Stimulated activated naive CD4-positive, alpha-beta T cell treated with Interleukin-2 at 50 U/mL for 16 hours (primary cell): Measurements from ENCODE around the gene FPR3.

Experiments
- DNase-seq: peaks from one replicate; lab custom pipeline; 2025; lab: John Stamatoyannopoulos, UW

The FPR3 gene

GRCh38 chr19:51807111-51807701, 12.2 kb downstream of the FPR3 start:
- DNase-seq, result no peak

- no peak for DNase-seq
Observed at GRCh38 chr19:51807925-51808324, 13.0 kb downstream of the FPR3 start.

- no peak for DNase-seq
Observed at GRCh38 chr19:51808333-51808986, 13.5 kb downstream of the FPR3 start.

DNA sequence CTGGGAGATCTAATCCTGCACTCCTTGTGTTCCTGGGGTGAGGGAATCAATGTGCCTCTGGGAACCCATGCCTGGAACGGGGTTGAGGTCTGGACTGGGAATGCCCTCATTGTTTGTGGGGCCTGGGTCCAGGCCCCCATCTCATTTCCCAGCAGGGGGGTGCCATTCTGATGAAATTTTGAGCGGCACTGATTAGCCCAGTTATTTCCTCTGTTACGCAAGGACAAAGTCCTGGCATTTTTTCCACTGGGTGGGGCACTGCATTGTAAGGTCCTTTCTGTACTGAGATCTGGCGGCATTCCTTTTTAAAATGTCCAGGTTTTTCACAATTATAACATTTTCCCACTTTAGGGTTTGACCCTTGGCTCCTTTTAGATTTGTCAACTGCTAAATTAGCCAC, 14.8 kb downstream of the FPR3 start:
- DNase-seq, result no peak

- DNase-seq, result no peak
Observed at GRCh38 chr19:51810223-51810622, 15.3 kb downstream of the FPR3 start.

GRCh38 chr19:51811344-51811743, 16.4 kb downstream of the FPR3 start:
- DNase-seq, result no peak

- DNase-seq, result no peak
Observed at GRCh38 chr19:51815043-51815442, 20.1 kb downstream of the FPR3 start.

GRCh38 chr19:51816711-51817110, 21.8 kb downstream of the FPR3 start:
- no peak for DNase-seq

- DNase-seq, result no peak
Observed at GRCh38 chr19:51820011-51820410, 25.1 kb downstream of the FPR3 start.

- DNase-seq, result no peak
Observed at GRCh38 chr19:51820831-51821446, 26.0 kb downstream of the FPR3 start.

GRCh38 chr19:51821456-51821855, 26.5 kb downstream of the FPR3 start:
- no peak for DNase-seq

- DNase-seq, result no peak
Observed at GRCh38 chr19:51821921-51822320, 27.0 kb downstream of the FPR3 start.

DNA sequence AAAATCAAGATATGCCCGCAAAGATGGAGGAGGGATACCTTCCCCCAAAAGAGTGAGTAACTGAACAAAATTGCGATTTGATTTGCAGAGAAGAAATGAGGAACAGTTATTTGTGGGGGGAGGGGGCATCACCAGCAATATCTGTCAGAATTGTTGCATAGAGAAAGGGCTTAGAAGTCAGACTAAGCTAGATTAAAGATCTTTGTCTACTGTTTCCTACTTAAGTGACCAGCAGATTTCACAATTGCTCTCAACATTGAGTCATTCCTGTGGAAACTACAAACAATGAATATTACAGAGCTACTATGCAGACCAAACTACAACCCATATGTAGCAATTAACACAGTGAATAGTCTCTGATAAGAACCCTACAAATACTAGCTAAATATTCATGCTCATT, 27.4 kb downstream of the FPR3 start:
- no peak for DNase-seq

DNA sequence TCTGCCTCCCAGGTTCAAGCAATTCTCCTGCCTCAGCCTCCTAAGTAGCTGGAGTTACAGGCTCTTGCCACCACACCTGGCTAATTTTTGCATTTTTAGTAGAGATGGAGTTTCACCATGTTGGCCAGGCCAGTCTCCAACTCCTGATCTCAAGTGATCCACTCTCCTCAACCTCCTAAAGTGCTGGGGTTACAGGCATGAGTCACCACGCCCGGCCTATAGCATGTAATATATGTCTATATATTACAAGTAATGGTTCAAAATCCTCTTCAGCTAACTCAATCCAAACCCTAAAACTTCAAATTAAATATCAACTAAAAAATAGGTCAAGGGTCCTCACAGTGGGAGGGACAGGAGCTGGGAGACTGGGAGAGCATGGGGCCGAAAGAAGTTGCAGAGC, 28.0 kb downstream of the FPR3 start:
- no peak for DNase-seq

- no peak for DNase-seq
Observed at GRCh38 chr19:51824281-51825005, 29.5 kb downstream of the FPR3 start.

- no peak for DNase-seq
Observed at GRCh38 chr19:51830274-51830673, 35.3 kb downstream of the FPR3 start.

DNA sequence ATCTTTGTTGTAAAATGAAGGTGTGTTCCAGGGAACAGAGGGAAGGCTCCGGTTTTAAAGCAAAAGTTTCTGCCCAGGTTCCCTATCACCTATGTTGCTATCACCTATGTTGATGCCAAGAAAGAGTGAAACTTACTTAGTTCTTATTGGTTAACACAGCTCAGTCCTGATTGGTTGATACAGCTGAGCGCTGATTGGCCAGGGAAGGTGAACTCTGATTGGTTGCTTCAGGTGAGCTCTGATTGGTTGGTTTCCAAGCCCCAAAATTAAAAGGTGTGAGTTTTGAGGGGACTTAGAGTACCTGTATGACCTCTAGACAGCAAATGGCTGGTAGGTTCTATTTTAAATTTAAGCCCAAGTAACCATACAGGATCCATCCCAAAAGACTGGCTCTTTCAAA, 42.2 kb downstream of the FPR3 start:
- no peak for DNase-seq

DNA sequence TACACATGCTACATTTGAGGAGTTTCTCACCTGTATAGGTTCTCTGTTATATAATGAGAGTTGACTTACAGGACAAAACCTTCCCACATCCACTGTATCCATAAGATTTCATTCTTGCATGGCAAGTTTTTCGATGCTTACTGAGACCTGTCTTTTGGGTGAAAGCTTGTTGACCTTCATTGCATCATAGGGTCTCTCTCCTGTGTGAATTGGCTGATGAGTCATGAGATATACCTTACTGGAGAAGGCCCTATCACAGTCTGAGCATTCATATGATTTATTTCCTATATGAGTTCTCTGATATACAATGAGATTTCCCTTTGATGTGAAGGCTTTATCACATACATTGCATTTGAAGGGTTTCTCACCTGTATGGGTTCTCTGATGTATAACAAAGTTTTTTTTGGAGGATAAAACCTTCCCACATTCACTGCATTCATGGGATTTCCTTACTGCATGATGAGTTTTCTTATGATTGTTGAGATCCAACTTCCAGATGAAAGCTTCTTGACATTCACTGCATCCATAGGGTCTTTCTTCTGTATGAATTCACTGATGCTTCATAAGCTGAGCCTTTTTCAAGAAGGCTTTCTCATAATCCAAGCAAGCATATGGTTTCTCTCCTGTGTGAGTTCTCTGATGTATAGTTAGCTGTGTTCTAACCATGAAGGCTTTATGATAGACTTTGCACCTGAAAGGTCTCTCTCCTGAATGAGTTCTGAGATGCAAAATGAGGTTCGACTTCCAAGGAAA, 67.1 kb downstream of the FPR3 start:
- no peak for DNase-seq

DNA sequence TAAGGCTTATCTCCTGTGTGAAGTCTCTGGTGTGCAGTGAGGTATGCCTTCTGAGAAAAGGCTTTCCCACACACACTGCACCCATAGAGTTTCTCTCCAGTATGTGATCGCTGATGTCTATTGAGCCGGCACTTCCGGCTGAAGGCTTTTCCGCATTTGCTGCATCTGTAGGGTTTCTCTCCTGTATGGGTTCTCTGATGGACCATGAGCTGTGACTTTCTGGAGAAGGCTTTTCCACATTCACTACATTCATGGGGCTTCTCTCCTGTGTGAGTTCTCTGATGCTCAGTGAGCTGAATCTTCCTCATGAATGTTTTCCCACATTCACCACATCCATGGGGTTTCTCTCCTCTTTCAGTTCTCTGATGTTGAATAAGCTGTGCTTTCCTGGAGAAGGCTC, 78.1 kb downstream of the FPR3 start:
- no peak for DNase-seq
